Endothelial cell (in vitro differentiated cells): ENCODE results near the gene SLC38A10. TPM values are rescaled to one million over a fixed set of nuclear protein-coding genes. Genes with fewer than 3 reads are reported as not detected.

Source experiments
- DNase-seq: peaks from one replicate; pipeline ENCODE4 v3.0.0; 2021; ENCODE audit warnings: low spot score
- H3K27ac Mint-ChIP-seq: one replicate; pipeline ENCODE4 v1.8.0; 2021; ENCODE audit warnings: mixed read lengths, inconsistent platforms; ENCODE audit not compliant: unreplicated experiment
- H3K27me3 Mint-ChIP-seq: one replicate; pipeline ENCODE4 v1.8.0; 2021; ENCODE audit warnings: mild to moderate bottlenecking, moderate library complexity, mixed read lengths, inconsistent platforms; ENCODE audit not compliant: unreplicated experiment
- H3K36me3 Mint-ChIP-seq: one replicate; pipeline ENCODE4 v1.8.0; 2021; ENCODE audit warnings: mild to moderate bottlenecking, low read depth, mixed read lengths, inconsistent platforms; ENCODE audit not compliant: unreplicated experiment
- H3K4me1 Mint-ChIP-seq: one replicate; pipeline ENCODE4 v1.8.0; 2021; ENCODE audit warnings: mild to moderate bottlenecking, mixed read lengths, inconsistent platforms; ENCODE audit not compliant: unreplicated experiment
- H3K4me3 Mint-ChIP-seq: one replicate; pipeline ENCODE4 v1.8.0; 2021; ENCODE audit warnings: mild to moderate bottlenecking, mixed read lengths, inconsistent platforms; ENCODE audit not compliant: unreplicated experiment
- H3K9me3 Mint-ChIP-seq: one replicate; pipeline ENCODE4 v1.8.0; 2021; ENCODE audit warnings: mixed read lengths, inconsistent platforms; ENCODE audit not compliant: unreplicated experiment
- CTCF ChIP-seq: fragments of 200-600 bp; sonication (generic); IDR thresholded peaks from one replicate; pipeline ENCODE4 v1.5.0; 2021; ENCODE audit warnings: antibody characterized with exemption; ENCODE audit not compliant: unreplicated experiment
- total RNA-seq: library from RNA; stranded (reverse); fragmentation: NEBNext Ultra II Directional; extraction: Animal tissue kit (Norgen Biotek cat#: 25700); gene quantifications from one replicate; pipeline ENCODE4 v1.2.1, GENCODE V29; 2021; ENCODE audit not compliant: unreplicated experiment

SLC38A10 gene
- total RNA-seq, 1 donor from 2014 or later: 57.2 TPM

DNA sequence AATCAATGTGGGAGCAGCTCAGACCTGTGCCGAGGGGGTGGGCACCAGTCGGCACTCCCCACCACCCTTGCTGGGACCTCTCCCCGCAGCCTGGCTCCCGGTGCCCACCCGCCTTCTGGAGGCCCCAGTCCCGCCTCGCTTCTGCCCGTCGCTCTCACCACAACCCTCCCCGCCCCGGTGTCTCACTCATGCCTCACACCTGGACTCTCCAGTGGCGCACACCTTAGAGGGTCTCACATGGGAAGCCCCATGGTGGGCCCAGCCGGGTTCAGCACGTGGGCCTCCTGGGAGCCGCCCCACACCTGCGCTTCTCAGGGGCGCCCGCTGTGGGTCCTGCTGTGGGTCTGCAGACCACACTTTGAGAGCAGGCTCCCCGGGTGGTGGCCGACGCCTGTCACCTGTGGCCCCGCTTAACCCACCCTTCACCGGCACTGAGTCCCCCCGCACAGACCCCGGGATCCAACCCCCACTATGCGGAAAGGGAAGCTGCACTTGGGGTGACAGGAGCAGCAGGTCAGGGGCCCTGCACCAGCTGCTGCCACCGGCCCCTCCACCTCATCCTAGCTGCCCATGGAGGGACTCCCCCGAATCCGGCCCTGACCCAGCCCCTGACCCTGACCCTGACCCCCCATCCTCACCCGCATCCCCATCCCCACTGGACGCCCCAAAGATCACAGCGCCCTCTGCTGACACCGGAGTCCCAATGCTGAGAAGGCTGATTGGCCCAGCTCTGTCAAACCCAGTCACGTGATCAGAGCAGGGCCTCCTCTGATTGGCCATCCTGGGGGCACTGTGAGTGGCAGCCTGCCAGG lies 27.4 kb upstream of the SLC38A10 start:
- peaks cover 4% of the 10 kb centered on the region for H3K27me3 Mint-ChIP-seq
- H3K4me3 Mint-ChIP-seq: no peak overlapping the region

GRCh38 chr17:81317961-81318605 lies 23.0 kb upstream of the SLC38A10 start:
- DNase-seq: no peak
- peaks cover 4% of the 10 kb centered on the region for H3K27me3 Mint-ChIP-seq
- H3K27ac Mint-ChIP-seq: no peak overlapping the region
- H3K4me3 Mint-ChIP-seq: no peak overlapping the region
- H3K36me3 Mint-ChIP-seq: no peaks in the 10 kb centered on the region
- H3K9me3 Mint-ChIP-seq: no peaks in the 10 kb centered on the region
- TF ChIP-seq CTCF: no peak
- no peaks in the 10 kb centered on the region for H3K4me1 Mint-ChIP-seq

More for the DNA sequence above, 27.4 kb upstream of the SLC38A10 start:
- H3K4me1 Mint-ChIP-seq: no peaks in the 10 kb centered on the region
- H3K9me3 Mint-ChIP-seq: no peaks in the 10 kb centered on the region
- no peak for TF ChIP-seq CTCF
- DNase-seq: no peak
- H3K27ac Mint-ChIP-seq: no peak overlapping the region
- no peaks in the 10 kb centered on the region for H3K36me3 Mint-ChIP-seq

- no peak for DNase-seq
- Mint-ChIP-seq H3K27ac (no peak overlapping the region), H3K9me3 (no peaks in the 10 kb centered on the region), H3K4me3 (no peak overlapping the region), H3K27me3 (peaks cover 2% of the 10 kb centered on the region), H3K36me3 (no peaks in the 10 kb centered on the region), H3K4me1 (no peaks in the 10 kb centered on the region)
- TF ChIP-seq CTCF: no peak
These were observed 22.4 kb upstream of the SLC38A10 start for GRCh38 chr17:81317530-81317821.

- no peak overlapping the region for H3K4me3 Mint-ChIP-seq
- peaks cover 6% of the 10 kb centered on the region for H3K27me3 Mint-ChIP-seq
- TF ChIP-seq CTCF: no peak
- no peaks in the 10 kb centered on the region for H3K9me3 Mint-ChIP-seq
- no peaks in the 10 kb centered on the region for H3K4me1 Mint-ChIP-seq
- DNase-seq: no peak
- no peaks in the 10 kb centered on the region for H3K36me3 Mint-ChIP-seq
- no peak overlapping the region for H3K27ac Mint-ChIP-seq
These were observed 20.8 kb upstream of the SLC38A10 start for GRCh38 chr17:81315885-81316391.
